Umbilical cord (tissue), 2 donors: ENCODE measurements around the gene HES5. TPM values are rescaled to one million over a fixed set of nuclear protein-coding genes. Genes with fewer than 3 reads are reported as not detected.
"Not testable (repeated sequence)": the region's sequence is repeated elsewhere in the genome, so short reads cannot be mapped to it uniquely, and the experiment has no call there.

Source experiments
- DNase-seq: peaks from one replicate; pipeline ENCODE4 v3.0.0-alpha.2; 2015; ENCODE audit warnings: low spot score
- total RNA-seq: library from RNA; depleted of rRNA; stranded (reverse); fragments of >200 nt; gene quantifications from one replicate; pipeline ENCODE4 v1.2.3, GENCODE V29; 2014; ENCODE audit warnings: low replicate concordance; ENCODE audit not compliant: insufficient read depth

Gene HES5
- total RNA-seq, 1 donor from 2014 or later = not detected

GRCh38 chr1:2560299-2561073, 30.4 kb upstream of the HES5 start:
- DNase-seq = no peak

GRCh38 chr1:2559509-2560298, 29.6 kb upstream of the HES5 start:
- DNase-seq = no peak

GRCh38 chr1:2558861-2559260, 28.8 kb upstream of the HES5 start:
- no peak for DNase-seq

- no peak for DNase-seq
Measured at GRCh38 chr1:2558420-2558819, 28.4 kb upstream of the HES5 start.

- DNase-seq = no peak
Measured at GRCh38 chr1:2557482-2558400, 27.7 kb upstream of the HES5 start.

- DNase-seq = no peak
Measured at GRCh38 chr1:2556678-2557481, 26.8 kb upstream of the HES5 start.

- peak; percentile 53 for DNase-seq
Measured at GRCh38 chr1:2556277-2556677, 26.2 kb upstream of the HES5 start, which contains the start of gene TNFRSF14. TNFRSF14 (plus strand) TSS chr1:2556371; CDS start chr1:2556665, 294 bp downstream.

- peak; percentile 41 for DNase-seq
Measured at GRCh38 chr1:2555634-2556276, 25.7 kb upstream of the HES5 start.

GRCh38 chr1:2554621-2555387, 24.7 kb upstream of the HES5 start:
- no peak for DNase-seq

- no peak for DNase-seq
Measured at GRCh38 chr1:2553871-2554620, 24.0 kb upstream of the HES5 start.

- not testable (repeated sequence) for DNase-seq
Measured at GRCh38 chr1:2553076-2553475, 23.0 kb upstream of the HES5 start.

GRCh38 chr1:2552189-2552588, 22.1 kb upstream of the HES5 start:
- no peak for DNase-seq

GRCh38 chr1:2551544-2551943, 21.5 kb upstream of the HES5 start:
- DNase-seq = not testable (repeated sequence)

- not testable (repeated sequence) for DNase-seq
Measured at GRCh38 chr1:2550309-2550861, 20.3 kb upstream of the HES5 start.

- not testable (repeated sequence) for DNase-seq
Measured at GRCh38 chr1:2549367-2550029, 19.4 kb upstream of the HES5 start.

- peak; percentile 78 for DNase-seq
Measured at GRCh38 chr1:2548068-2548589, 18.1 kb upstream of the HES5 start.

- no peak for DNase-seq
Measured at GRCh38 chr1:2547210-2548067, 17.4 kb upstream of the HES5 start.
